NCI-H1694 (cell line): ENCODE results near the gene HEATR5A.
"Not testable (repeated sequence)": the region's sequence is repeated elsewhere in the genome, so short reads cannot be mapped to it uniquely, and the experiment has no call there.

Experiments
- DNase-seq: peaks from one replicate; lab custom pipeline; 2025; lab: John Stamatoyannopoulos, UW

Gene HEATR5A

GRCh38 chr14:31388687-31389413 lies 31.5 kb downstream of the HEATR5A start:
- no peak for DNase-seq

- DNase-seq, result no peak
These were observed 33.3 kb downstream of the HEATR5A start for GRCh38 chr14:31387091-31387490.

GRCh38 chr14:31386271-31386670 lies 34.1 kb downstream of the HEATR5A start:
- no peak for DNase-seq

- no peak for DNase-seq
These were observed 38.1 kb downstream of the HEATR5A start for GRCh38 chr14:31382221-31382620.

- DNase-seq, result no peak
These were observed 40.2 kb downstream of the HEATR5A start for GRCh38 chr14:31380106-31380505.

GRCh38 chr14:31379125-31379947 lies 41.0 kb downstream of the HEATR5A start:
- DNase-seq, result not testable (repeated sequence)

GRCh38 chr14:31377433-31377832 lies 42.9 kb downstream of the HEATR5A start:
- DNase-seq, result no peak

- DNase-seq, result no peak
These were observed 48.7 kb downstream of the HEATR5A start for GRCh38 chr14:31371646-31372045.

- DNase-seq, result no peak
These were observed 56.8 kb downstream of the HEATR5A start for GRCh38 chr14:31363331-31364073.

- DNase-seq, result no peak
These were observed 57.6 kb downstream of the HEATR5A start for GRCh38 chr14:31362746-31363145.

GRCh38 chr14:31361761-31362160 lies 58.6 kb downstream of the HEATR5A start:
- not testable (repeated sequence) for DNase-seq

- no peak for DNase-seq
These were observed 59.3 kb downstream of the HEATR5A start for GRCh38 chr14:31360919-31361662.

GRCh38 chr14:31357279-31357678 lies 63.1 kb downstream of the HEATR5A start:
- DNase-seq, result no peak

GRCh38 chr14:31346097-31346496 lies 74.3 kb downstream of the HEATR5A start:
- DNase-seq, result no peak

GRCh38 chr14:31341280-31341679 lies 79.1 kb downstream of the HEATR5A start:
- DNase-seq, result no peak

GRCh38 chr14:31340297-31341063 lies 79.9 kb downstream of the HEATR5A start:
- no peak for DNase-seq

GRCh38 chr14:31339743-31340142 lies 80.6 kb downstream of the HEATR5A start:
- DNase-seq, result no peak

GRCh38 chr14:31337331-31337730 lies 83.0 kb downstream of the HEATR5A start:
- no peak for DNase-seq

- DNase-seq, result no peak
These were observed 83.7 kb downstream of the HEATR5A start for GRCh38 chr14:31336646-31337045.

- not testable (repeated sequence) for DNase-seq
These were observed 89.0 kb downstream of the HEATR5A start for GRCh38 chr14:31331395-31331794.
